HepG2 (cell line): Measurements from ENCODE around the gene FITM1.

Experiments
- CTCF ChIP-seq: sonication (generic); formaldehyde crosslinking; IDR thresholded peaks from 2 replicates; pipeline ENCODE4 v1.5.0; 2020; ENCODE audit warnings: mild to moderate bottlenecking, missing genetic modification reagents, moderate library complexity
- E2F5 ChIP-seq: sonication (generic); formaldehyde crosslinking; conservative IDR thresholded peaks from 2 replicates; pipeline ENCODE4 v1.4.0; 2020; ENCODE audit warnings: missing genetic modification reagents
- MAFF ChIP-seq: IDR thresholded peaks from 2 replicates; pipeline ENCODE4 v1.6.1; 2011; ENCODE audit warnings: low read depth, low read length, improper control_type of control experiment
- MED1 ChIP-seq: sonication (generic); formaldehyde crosslinking; IDR thresholded peaks from 2 replicates; pipeline ENCODE4 v1.4.0; 2020; ENCODE audit warnings: missing genetic modification reagents
- NFYB ChIP-seq: sonication (generic); formaldehyde crosslinking; IDR thresholded peaks from 2 replicates; pipeline ENCODE4 v1.4.0; 2020; ENCODE audit warnings: missing genetic modification reagents
- PBX3 ChIP-seq: sonication (generic); formaldehyde crosslinking; IDR thresholded peaks from 2 replicates; pipeline ENCODE4 v1.8.1; 2023; ENCODE audit warnings: missing genetic modification reagents, inconsistent platforms, borderline replicate concordance
- POLR2A ChIP-seq, 2 experiments: IDR thresholded peaks; 2 replicates each; pipeline ENCODE4 v1.6.1; 2011; ENCODE audit warnings: low read depth in 2 of 2, low read length in 2 of 2, mild to moderate bottlenecking in 1 of 2, moderate library complexity in 1 of 2; ENCODE audit not compliant: insufficient read depth in 1 of 2
- POLR2AphosphoS5 ChIP-seq: IDR thresholded peaks from 2 replicates; pipeline ENCODE4 v1.6.1; 2012; ENCODE audit warnings: low read depth, low read length
- TBX2 ChIP-seq: sonication (generic); formaldehyde crosslinking; IDR thresholded peaks from 2 replicates; pipeline ENCODE4 v1.5.0; 2020; ENCODE audit warnings: missing genetic modification reagents, mild to moderate bottlenecking, borderline replicate concordance
- U2AF1 ChIP-seq: fragments of 200-400 bp; formaldehyde crosslinking; optimal IDR thresholded peaks from 2 replicates; pipeline ENCODE3; 2017; ENCODE audit warnings: mild to moderate bottlenecking, low read depth, low read length
- ZSCAN25 ChIP-seq: sonication (generic); formaldehyde crosslinking; IDR thresholded peaks from 2 replicates; pipeline ENCODE4 v1.8.0; 2022; ENCODE audit warnings: mild to moderate bottlenecking, missing genetic modification reagents
- TF ChIP-seq, protein P1 (sequence below): fragments of 450-650 bp; IDR thresholded peaks from 2 replicates; pipeline ENCODE4 v1.6.1; 2016
- TF ChIP-seq, protein P2 (sequence below): sonication (generic); formaldehyde crosslinking; conservative IDR thresholded peaks from 2 replicates; pipeline ENCODE4 v1.4.0; 2020; ENCODE audit warnings: missing genetic modification reagents

DNA sequence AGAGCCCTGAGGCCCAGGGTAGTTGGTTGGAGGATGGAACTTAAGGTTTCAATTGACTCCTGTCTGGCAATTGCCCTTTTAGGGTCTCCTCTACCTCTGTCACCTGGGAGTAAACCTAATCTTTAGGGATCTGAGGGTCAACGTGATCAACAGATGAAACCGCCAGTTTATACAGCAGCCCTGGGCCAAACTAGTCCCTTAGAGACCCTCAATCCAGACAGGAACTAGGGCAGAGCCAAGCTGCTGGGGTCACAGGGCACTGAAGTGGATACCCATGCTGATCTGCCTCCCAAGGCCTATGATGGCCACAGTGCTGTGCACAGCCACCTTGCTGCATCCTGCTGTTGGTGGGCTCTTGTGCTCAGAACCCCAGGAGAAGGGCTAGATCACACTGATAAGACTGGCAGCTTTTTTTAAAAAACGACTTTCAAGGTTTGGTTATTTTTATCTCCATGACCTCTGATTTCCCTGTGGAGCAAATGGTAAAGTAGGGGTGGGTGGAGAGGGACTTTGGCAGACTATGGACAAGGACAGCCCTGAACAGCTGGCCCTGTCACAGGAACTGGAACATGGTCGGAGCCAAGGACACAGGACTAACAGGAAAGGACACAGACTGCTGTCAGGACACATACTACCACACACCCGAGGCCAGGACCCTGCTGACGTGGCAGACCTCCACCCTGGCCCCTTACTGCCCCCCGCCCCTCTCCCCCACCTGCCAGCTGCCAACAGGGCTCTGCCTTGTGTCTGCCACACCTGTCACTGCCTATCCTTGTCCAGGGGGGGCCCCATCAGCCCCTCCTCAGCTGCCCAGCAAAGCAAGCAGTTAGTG is 474 bp downstream of the FITM1 start:
- no peak for TF ChIP-seq POLR2AphosphoS5
- no peak for TF ChIP-seq E2F5 (CRISPR knock-in tag)
- TF ChIP-seq MED1 (CRISPR knock-in tag), result peak; percentile 85
- TF ChIP-seq, protein P1, sequence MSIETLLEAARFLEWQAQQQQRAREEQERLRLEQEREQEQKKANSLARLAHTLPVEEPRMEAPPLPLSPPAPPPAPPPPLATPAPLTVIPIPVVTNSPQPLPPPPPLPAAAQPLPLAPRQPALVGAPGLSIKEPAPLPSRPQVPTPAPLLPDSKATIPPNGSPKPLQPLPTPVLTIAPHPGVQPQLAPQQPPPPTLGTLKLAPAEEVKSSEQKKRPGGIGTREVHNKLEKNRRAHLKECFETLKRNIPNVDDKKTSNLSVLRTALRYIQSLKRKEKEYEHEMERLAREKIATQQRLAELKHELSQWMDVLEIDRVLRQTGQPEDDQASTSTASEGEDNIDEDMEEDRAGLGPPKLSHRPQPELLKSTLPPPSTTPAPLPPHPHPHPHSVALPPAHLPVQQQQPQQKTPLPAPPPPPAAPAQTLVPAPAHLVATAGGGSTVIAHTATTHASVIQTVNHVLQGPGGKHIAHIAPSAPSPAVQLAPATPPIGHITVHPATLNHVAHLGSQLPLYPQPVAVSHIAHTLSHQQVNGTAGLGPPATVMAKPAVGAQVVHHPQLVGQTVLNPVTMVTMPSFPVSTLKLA, result no peak
- no peak for TF ChIP-seq POLR2A (IDR thresholded peaks at IDR 0.05; ENCODE audit: insufficient read depth in 1 of 2, low read depth in 2 of 2, low read length in 2 of 2)
- TF ChIP-seq, protein P2, sequence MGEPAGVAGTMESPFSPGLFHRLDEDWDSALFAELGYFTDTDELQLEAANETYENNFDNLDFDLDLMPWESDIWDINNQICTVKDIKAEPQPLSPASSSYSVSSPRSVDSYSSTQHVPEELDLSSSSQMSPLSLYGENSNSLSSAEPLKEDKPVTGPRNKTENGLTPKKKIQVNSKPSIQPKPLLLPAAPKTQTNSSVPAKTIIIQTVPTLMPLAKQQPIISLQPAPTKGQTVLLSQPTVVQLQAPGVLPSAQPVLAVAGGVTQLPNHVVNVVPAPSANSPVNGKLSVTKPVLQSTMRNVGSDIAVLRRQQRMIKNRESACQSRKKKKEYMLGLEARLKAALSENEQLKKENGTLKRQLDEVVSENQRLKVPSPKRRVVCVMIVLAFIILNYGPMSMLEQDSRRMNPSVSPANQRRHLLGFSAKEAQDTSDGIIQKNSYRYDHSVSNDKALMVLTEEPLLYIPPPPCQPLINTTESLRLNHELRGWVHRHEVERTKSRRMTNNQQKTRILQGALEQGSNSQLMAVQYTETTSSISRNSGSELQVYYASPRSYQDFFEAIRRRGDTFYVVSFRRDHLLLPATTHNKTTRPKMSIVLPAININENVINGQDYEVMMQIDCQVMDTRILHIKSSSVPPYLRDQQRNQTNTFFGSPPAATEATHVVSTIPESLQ, result no peak
- TF ChIP-seq MAFF, result no peak
- peak; percentile 100 for TF ChIP-seq ZSCAN25 (CRISPR knock-in tag)
- TF ChIP-seq TBX2 (CRISPR knock-in tag), result peak; percentile 72; the same call in 1 of the 2 replicates
- no peak for TF ChIP-seq NFYB (CRISPR knock-in tag)
- TF ChIP-seq CTCF (CRISPR knock-in tag), result no peak
- no peak for TF ChIP-seq U2AF1
- no peak for TF ChIP-seq PBX3 (CRISPR knock-in tag)
